HepG2 (cell line): ENCODE data around the gene NOX3. TPM values are rescaled to one million over a fixed set of nuclear protein-coding genes. Genes with fewer than 3 reads are reported as not detected.

Experiments used
- ATAC-seq: fragments of 200-7000 bp; cut with Tn5 transposase; 3 replicates; pipeline ENCODE4 v1.9.1; 2020; ENCODE audit warnings: mild to moderate bottlenecking, moderate library complexity
- BruUV-seq: library from RNA; stranded (reverse); fragments of 400-500 nt; replicated peaks from 2 replicates; lab custom pipeline; 2021; lab: Mats Ljungman, UMichigan
- CTCF ChIA-PET: fragments of 300-600 bp; formaldehyde crosslinking; extraction: SDS; loops from one replicate; lab custom pipeline; 2021; ENCODE audit warnings: low total read pairs, inconsistent platforms, low intra/inter-chr PET ratio; lab: Yijun Ruan, JAX
- POLR2A ChIA-PET: fragments of 350-600 bp; sonication (Branson Sonifier 250); formaldehyde crosslinking; loops from one replicate; lab custom pipeline; 2020; ENCODE audit warnings: antibody characterized with exemption, inconsistent platforms; lab: Yijun Ruan, JAX
- DNase-seq: peaks from one replicate; pipeline ENCODE4 v3.0.0-alpha.2; 2015; ENCODE audit warnings: low spot score
- FAIRE-seq: peaks from 3 replicates; lab custom pipeline; 2011; peaks lifted over from hg19 to GRCh38; lab: Jason Lieb, UNC
- H2AFZ ChIP-seq: one replicate; pipeline ENCODE4 v1.6.1; 2011; ENCODE audit warnings: low read length, inconsistent platforms
- H3K27ac ChIP-seq: fragments of 300-600 bp; 3 replicates; pipeline ENCODE4 v1.8.0; 2011; ENCODE audit warnings: mixed run types, mild to moderate bottlenecking, mixed read lengths, low read length, inconsistent platforms; ENCODE audit not compliant: insufficient read depth; ENCODE audit errors: extremely low read length
- H3K27me3 ChIP-seq, 2 experiments: fragments of 200-600 bp in 1 of 2; 2 replicates in 1 of 2; 3 replicates in 1 of 2; pipeline versions ENCODE4 v1.6.0 to v1.8.0; 2011; ENCODE audit warnings: low read length in 2 of 2, mild to moderate bottlenecking in 2 of 2, moderate library complexity in 2 of 2, inconsistent platforms in 1 of 2; ENCODE audit not compliant: insufficient read depth in 2 of 2, control insufficient read depth in 1 of 2
- H3K36me3 ChIP-seq, 2 experiments: fragments of 200-600 bp in 1 of 2; replicated peaks in 1 of 2; 2 replicates in 1 of 2; 3 replicates in 1 of 2; pipeline versions ENCODE4 v1.5.1 to v1.8.0; 2011; ENCODE audit warnings: low read length in 2 of 2, inconsistent platforms in 1 of 2; ENCODE audit not compliant: insufficient read depth in 2 of 2, control insufficient read depth in 1 of 2
- H3K4me1 ChIP-seq: 2 replicates; pipeline ENCODE4 v1.5.1; 2012; ENCODE audit warnings: low read length, inconsistent platforms; ENCODE audit not compliant: insufficient read depth
- H3K4me2 ChIP-seq: 2 replicates; pipeline ENCODE4 v1.6.0; 2011; ENCODE audit warnings: low read depth, low read length, inconsistent platforms
- H3K4me3 ChIP-seq, 3 experiments: fragments of 200-600 bp in 1 of 3; sonication (generic), shearing (Covaris generic) in 1 of 3; replicated peaks in 1 of 3; 2 replicates each; pipeline ENCODE4 v1.5.1; 2011 to 2016; ENCODE audit warnings: low read length in 3 of 3, inconsistent platforms in 2 of 3, low read depth in 2 of 3, mild to moderate bottlenecking in 2 of 3, control low read depth in 1 of 3, mixed read lengths in 1 of 3; ENCODE audit not compliant: insufficient read depth in 1 of 3
- H3K79me2 ChIP-seq: one replicate; pipeline ENCODE4 v1.6.1; 2011; ENCODE audit warnings: low read length, inconsistent platforms; ENCODE audit not compliant: insufficient read depth
- H3K9ac ChIP-seq: 2 replicates; pipeline ENCODE4 v1.6.0; 2011; ENCODE audit warnings: mild to moderate bottlenecking, low read depth, low read length, inconsistent platforms; ENCODE audit not compliant: insufficient read depth
- H3K9me3 ChIP-seq: 2 replicates; pipeline ENCODE4 v1.5.1; 2012; ENCODE audit warnings: mild to moderate bottlenecking, low read length
- H4K20me1 ChIP-seq: 2 replicates; pipeline ENCODE4 v1.6.0; 2011; ENCODE audit warnings: inconsistent platforms, mild to moderate bottlenecking, low read length, moderate library complexity; ENCODE audit not compliant: insufficient read depth
- NFE2L2 ChIP-seq: fragments of 150-350 bp; IDR thresholded peaks from 2 replicates; pipeline ENCODE4 v1.6.1; 2014; ENCODE audit warnings: low read length
- SMARCE1 ChIP-seq: fragments of 450-650 bp; IDR thresholded peaks from 2 replicates; pipeline ENCODE4 v1.6.1; 2017; ENCODE audit warnings: borderline replicate concordance
- ZNF17 ChIP-seq: sonication (generic); formaldehyde crosslinking; IDR thresholded peaks from 2 replicates; pipeline ENCODE4 v1.5.0; 2020; ENCODE audit warnings: mild to moderate bottlenecking, missing genetic modification reagents
- ZNF616 ChIP-seq: sonication (generic); formaldehyde crosslinking; IDR thresholded peaks from 2 replicates; pipeline ENCODE4 v1.5.0; 2020; ENCODE audit warnings: low read depth, mild to moderate bottlenecking, missing genetic modification reagents
- WGBS: methylation state at CpG from one replicate; pipeline ENCODE4 v1.1.6; 2017; ENCODE audit warnings: low lambda C conversion rate; 5-methylcytosine and 5-hydroxymethylcytosine counted together
- in situ Hi-C: cut with HindIII; loops from 2 replicates; pipeline ENCODE4 v1.10.0; 2017; ENCODE audit warnings: low pct_unique_long_range_greater_than_20kb; ENCODE audit not compliant: extremely low pct_ligation_motif_present
- intact Hi-C: fragments of 100-400 bp; cut with micrococcal nuclease; formaldehyde crosslinking; loops from one replicate; pipeline ENCODE4 v1.10.0; 2022; ENCODE audit not compliant: unreplicated experiment
- polyA plus RNA-seq, 8 experiments: library from polyadenylated mRNA; depleted of rRNA in 3 of 8; stranded (reverse) in 7 of 8; unstranded in 1 of 8; fragments of >200 nt; fragmentation: Illumina TruSeq in 4 of 8; extraction: Trizol in 4 of 8; gene quantifications; 2 replicates each; pipeline versions ENCODE4 v1.2.1 to v1.2.3, GENCODE V29; 2011 to 2016; ENCODE audit warnings: low read depth in 4 of 8, missing spikeins in 1 of 8, mixed read lengths in 1 of 8; ENCODE audit not compliant: insufficient read depth in 1 of 8
- total RNA-seq, 5 experiments: library from RNA; depleted of rRNA; stranded (reverse); fragments of >200 nt; fragmentation: Illumina TruSeq; extraction: Trizol; gene quantifications; 2 replicates each; pipeline ENCODE4 v1.2.3, GENCODE V29; 2016; ENCODE audit warnings: low read depth in 1 of 5

The NOX3 gene
- total and polyA plus RNA-seq, 2 of the 13 experiments (the other 11 are each of a cell fraction or from before 2014, with no cell fraction given) = 0.09 to 0.18 TPM

- Histone ChIP-seq H3K36me3 (no peaks in the 10 kb centered on the region), H3K4me1 (peaks cover 60% of the 10 kb centered on the region), H3K9ac (0 out of 2 replicates have a peak overlapping the region, but pooled peaks have one; percentile 4), H3K27me3 (no peaks in the 10 kb centered on the region), H3K27ac (no peak overlapping the region), H3K4me3 (no peak overlapping the region), H4K20me1 (no peaks in the 10 kb centered on the region), H3K4me2 (no peak overlapping the region), H2AFZ (no peak overlapping the region), H3K9me3 (no peaks in the 10 kb centered on the region), H3K79me2 (no peaks in the 10 kb centered on the region)
- DNase-seq (no peak), ATAC-seq (no peak), FAIRE-seq (no peak)
- intact Hi-C loops = no loop called here
- in situ Hi-C loops = loop anchor here (5.0 kb wide), 1 partner anchor 114 kb away; no protein-coding TSS in a partner anchor
- BruUV-seq = no TSS peak
- 94% methylated on average over 4 of the region's 4 CpGs for WGBS
- TF ChIP-seq SMARCE1 (no peak), ZNF17 (CRISPR knock-in tag) (no peak)
- ChIA-PET CTCF (no interaction called here), POLR2A (interaction anchor here (3.3 kb wide), 1 partner anchor 112 kb away, joined by 14 read pairs; no protein-coding TSS in a partner anchor)
Observed at GRCh38 chr6:155441112-155441465, 14.6 kb downstream of the NOX3 start.

DNA sequence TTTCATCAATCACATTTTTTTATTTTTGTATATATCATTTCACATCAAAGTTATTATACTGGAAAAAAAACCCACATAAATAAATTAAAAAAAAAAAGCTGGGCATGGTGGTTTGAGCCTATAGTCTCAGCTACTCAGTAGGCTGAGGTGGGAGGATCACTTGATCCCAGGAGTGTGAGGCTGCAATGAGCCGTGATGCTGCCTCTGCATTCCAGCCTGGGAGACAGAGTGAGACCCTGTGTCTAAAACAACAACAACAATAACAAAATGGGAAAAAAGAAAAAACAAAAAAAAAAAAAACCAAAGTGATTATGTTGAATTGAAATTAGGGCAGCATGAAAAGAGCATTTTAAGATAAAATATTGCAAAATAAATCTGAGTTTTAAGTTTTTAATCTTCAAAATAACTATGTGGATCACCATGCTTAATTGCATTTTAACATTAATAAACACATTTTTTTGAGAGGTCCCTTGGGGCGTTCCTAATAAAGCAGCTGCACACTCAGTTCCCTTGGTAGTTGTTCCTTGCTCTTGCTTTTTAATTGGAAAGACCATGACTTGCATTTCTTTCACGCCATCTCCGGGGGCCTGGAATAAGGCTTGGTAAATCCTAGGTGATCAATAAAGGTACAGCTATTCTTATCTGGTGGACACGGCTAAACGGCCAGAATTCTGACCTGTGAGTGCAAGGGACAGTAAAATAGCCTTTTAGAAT lies 15.1 kb downstream of the NOX3 start:
- POLR2A ChIA-PET = interaction anchor here (1.5 to 3.3 kb wide), 2 partner anchors 42 to 111 kb away, joined by 5 to 14 read pairs; no protein-coding TSS in a partner anchor
- H2AFZ ChIP-seq = no peak overlapping the region
- 0 out of 2 replicates have a peak overlapping the region, but pooled peaks have one; percentile 4 for H3K9ac ChIP-seq
- no peaks in the 10 kb centered on the region for H4K20me1 ChIP-seq
- no peaks in the 10 kb centered on the region for H3K27me3 ChIP-seq
- H3K9me3 ChIP-seq = no peaks in the 10 kb centered on the region
- ATAC-seq = no peak
- H3K4me1 ChIP-seq = peaks cover 55% of the 10 kb centered on the region
- TF ChIP-seq NFE2L2 (peak; percentile 84), ZNF616 (CRISPR knock-in tag) (no peak)
- no peak overlapping the region for H3K4me2 ChIP-seq
- no TSS peak for BruUV-seq
- no peak overlapping the region for H3K4me3 ChIP-seq
- no peak for DNase-seq
- in situ Hi-C loops (loop anchor here (5.0 kb wide), 1 partner anchor 113 kb away; no protein-coding TSS in a partner anchor), intact Hi-C loops (no loop called here)
- H3K36me3 ChIP-seq = no peaks in the 10 kb centered on the region
- FAIRE-seq = no peak
- H3K79me2 ChIP-seq = no peaks in the 10 kb centered on the region
- CTCF ChIA-PET = no interaction called here
- no peak overlapping the region for H3K27ac ChIP-seq
- 93% methylated on average over 6 of the region's 6 CpGs for WGBS
